ENCODE results near the gene WDR4.
A peak's percentile ranks its signal among the peaks of the same experiment; 100 is the strongest.

Gene WDR4

GRCh38 chr21:42853621-42854020, 25.7 kb downstream of the WDR4 start:
- H3K4me3 ChIP-seq (ENCODE audit: low read depth, low read length): no peak overlapping the region
- TF ChIP-seq CTCF (IDR thresholded peaks at IDR 0.05; ENCODE audit: insufficient read depth, low read depth, low read length, missing control alignments): no peak
- DNase-seq (ENCODE audit: low read depth): no peak

GRCh38 chr21:42852925-42853570, 26.3 kb downstream of the WDR4 start:
- TF ChIP-seq CTCF (IDR thresholded peaks at IDR 0.05; ENCODE audit: insufficient read depth, low read depth, low read length, missing control alignments): no peak
- DNase-seq (ENCODE audit: low read depth): no peak
- no peak overlapping the region for H3K4me3 ChIP-seq (ENCODE audit: low read depth, low read length)

GRCh38 chr21:42851812-42852665, 27.3 kb downstream of the WDR4 start:
- DNase-seq (ENCODE audit: low read depth): no peak
- H3K4me3 ChIP-seq (ENCODE audit: low read depth, low read length): no peak overlapping the region
- no peak for TF ChIP-seq CTCF (IDR thresholded peaks at IDR 0.05; ENCODE audit: insufficient read depth, low read depth, low read length, missing control alignments)

- peak; percentile 52 for TF ChIP-seq CTCF (IDR thresholded peaks at IDR 0.05; ENCODE audit: insufficient read depth, low read depth, low read length, missing control alignments)
- DNase-seq (ENCODE audit: low read depth): peak; percentile 41
- no peak overlapping the region for H3K4me3 ChIP-seq (ENCODE audit: low read depth, low read length)
Measured at GRCh38 chr21:42850866-42851391, 28.4 kb downstream of the WDR4 start.

- no peak overlapping the region for H3K4me3 ChIP-seq (ENCODE audit: low read depth, low read length)
- no peak for DNase-seq (ENCODE audit: low read depth)
- TF ChIP-seq CTCF (IDR thresholded peaks at IDR 0.05; ENCODE audit: insufficient read depth, low read depth, low read length, missing control alignments): no peak
Measured at GRCh38 chr21:42850463-42850862, 28.9 kb downstream of the WDR4 start.

GRCh38 chr21:42849759-42850412, 29.5 kb downstream of the WDR4 start:
- no peak for TF ChIP-seq CTCF (IDR thresholded peaks at IDR 0.05; ENCODE audit: insufficient read depth, low read depth, low read length, missing control alignments)

More at GRCh38 chr21:42849759-42850412, 29.5 kb downstream of the WDR4 start:
- DNase-seq (ENCODE audit: low read depth): no peak
- no peak overlapping the region for H3K4me3 ChIP-seq (ENCODE audit: low read depth, low read length)

All from GM12865 (cell line).